Esophagus squamous epithelium (tissue), 5 donors: ENCODE results near the gene IARS2. TPM values are rescaled to one million over a fixed set of nuclear protein-coding genes. Genes with fewer than 3 reads are reported as not detected.

Source experiments
- DNase-seq: peaks from one replicate; lab custom pipeline; 2025; lab: John Stamatoyannopoulos, UW
- H3K27ac ChIP-seq, 4 donors: fragments of 200-600 bp; sonication (generic); one replicate each; pipeline ENCODE4 v1.5.1; 2016 to 2019; ENCODE audit warnings: mild to moderate bottlenecking in 1 of 4
- H3K27me3 ChIP-seq, 4 donors: fragments of 200-600 bp; sonication (generic); 1 replicate in 3 of 4; 2 replicates in 1 of 4; pipeline versions ENCODE4 v1.5.1 to v1.6.0; 2017 to 2021; ENCODE audit warnings: antibody characterized with exemption in 1 of 4
- H3K36me3 ChIP-seq, 3 donors: fragments of 200-600 bp; sonication (generic); one replicate each; pipeline ENCODE4 v1.5.1; 2016 to 2019
- H3K4me1 ChIP-seq, 3 donors: fragments of 200-600 bp; sonication (generic); one replicate each; pipeline ENCODE4 v1.5.1; 2017 to 2019
- H3K4me3 ChIP-seq, 4 donors: fragments of 200-600 bp; sonication (generic); 1 replicate in 3 of 4; 2 replicates in 1 of 4; pipeline ENCODE4 v1.5.1; 2016 to 2019; ENCODE audit warnings: mild to moderate bottlenecking in 2 of 4, moderate library complexity in 1 of 4
- H3K9me3 ChIP-seq, 3 donors: fragments of 200-600 bp; sonication (generic); one replicate each; pipeline ENCODE4 v1.5.1; 2016 to 2019
- POLR2A ChIP-seq, 4 donors: fragments of 450-650 bp; IDR thresholded peaks; one replicate each; pipeline ENCODE4 v1.6.1; 2017; ENCODE audit warnings: antibody characterized with exemption in 4 of 4, mild to moderate bottlenecking in 4 of 4, moderate library complexity in 3 of 4
- WGBS, 2 donors: methylation state at CpG; one replicate each; pipeline ENCODE4 v1.1.5; 2018; 5-methylcytosine and 5-hydroxymethylcytosine counted together
- intact Hi-C: fragments of 100-400 bp; cut with DNase I; formaldehyde crosslinking; loops from one replicate; pipeline ENCODE4 v1.15.0; 2022
- total RNA-seq, 4 donors: library from RNA; depleted of rRNA; stranded (reverse); fragments of >200 nt; gene quantifications; one replicate each; pipeline ENCODE4 v1.1.0, GENCODE V29; 2016
- TF ChIP-seq, protein P1 (sequence below), 6 experiments: fragments of 450-650 bp in 4 of 6; fragments of 200-600 bp in 2 of 6; sonication (generic) in 2 of 6; IDR thresholded peaks; one replicate each; pipeline ENCODE4 v1.5.1; 2016 to 2019; ENCODE audit warnings: antibody characterized with exemption in 6 of 6, mild to moderate bottlenecking in 4 of 6, moderate library complexity in 4 of 6
- donor health status: DM: yes; HTN: yes; CAD: no.

Gene IARS2
- total RNA-seq, 4 donors from 2014 or later = 43.6 to 85.1 (median 61.7) TPM

DNA sequence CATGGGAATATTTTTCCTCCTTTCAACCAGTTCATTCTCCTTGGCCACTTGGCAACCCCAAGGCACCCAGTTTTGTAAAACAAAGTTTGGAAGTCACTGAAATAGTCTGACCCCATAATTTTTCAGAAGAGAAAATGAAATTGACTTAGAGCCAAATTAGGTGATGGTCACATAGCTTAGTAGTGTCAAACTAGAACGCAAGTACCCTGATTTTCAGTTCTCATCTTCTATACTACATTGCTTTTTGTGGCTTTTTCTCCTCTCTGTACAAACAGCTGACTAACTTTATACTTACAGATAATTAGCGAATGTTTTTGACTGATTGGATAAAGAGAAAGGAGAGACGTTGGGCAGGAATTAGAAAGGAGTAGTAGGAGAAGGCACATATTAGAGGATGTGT lies 33.1 kb downstream of the IARS2 start:
- intact Hi-C loops = no loop called here
- no peak for DNase-seq
- Histone ChIP-seq H3K27ac (no peak overlapping the region), H3K27me3 (no peaks in the 10 kb centered on the region), H3K4me3 (no peak overlapping the region), H3K4me1 (no peaks in the 10 kb centered on the region), H3K9me3 (no peaks in the 10 kb centered on the region), H3K36me3 (peaks cover 0 to 78% (median 0%) of the 10 kb centered on the region in 3 donors)
- no peak for TF ChIP-seq POLR2A (IDR thresholded peaks at IDR 0.05)
- TF ChIP-seq, protein P1, sequence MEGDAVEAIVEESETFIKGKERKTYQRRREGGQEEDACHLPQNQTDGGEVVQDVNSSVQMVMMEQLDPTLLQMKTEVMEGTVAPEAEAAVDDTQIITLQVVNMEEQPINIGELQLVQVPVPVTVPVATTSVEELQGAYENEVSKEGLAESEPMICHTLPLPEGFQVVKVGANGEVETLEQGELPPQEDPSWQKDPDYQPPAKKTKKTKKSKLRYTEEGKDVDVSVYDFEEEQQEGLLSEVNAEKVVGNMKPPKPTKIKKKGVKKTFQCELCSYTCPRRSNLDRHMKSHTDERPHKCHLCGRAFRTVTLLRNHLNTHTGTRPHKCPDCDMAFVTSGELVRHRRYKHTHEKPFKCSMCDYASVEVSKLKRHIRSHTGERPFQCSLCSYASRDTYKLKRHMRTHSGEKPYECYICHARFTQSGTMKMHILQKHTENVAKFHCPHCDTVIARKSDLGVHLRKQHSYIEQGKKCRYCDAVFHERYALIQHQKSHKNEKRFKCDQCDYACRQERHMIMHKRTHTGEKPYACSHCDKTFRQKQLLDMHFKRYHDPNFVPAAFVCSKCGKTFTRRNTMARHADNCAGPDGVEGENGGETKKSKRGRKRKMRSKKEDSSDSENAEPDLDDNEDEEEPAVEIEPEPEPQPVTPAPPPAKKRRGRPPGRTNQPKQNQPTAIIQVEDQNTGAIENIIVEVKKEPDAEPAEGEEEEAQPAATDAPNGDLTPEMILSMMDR (IDR thresholded peaks at IDR 0.05) = no peak
- 84 to 93% methylated on average over 3 of the region's 3 CpGs for WGBS, 2 donors

DNA sequence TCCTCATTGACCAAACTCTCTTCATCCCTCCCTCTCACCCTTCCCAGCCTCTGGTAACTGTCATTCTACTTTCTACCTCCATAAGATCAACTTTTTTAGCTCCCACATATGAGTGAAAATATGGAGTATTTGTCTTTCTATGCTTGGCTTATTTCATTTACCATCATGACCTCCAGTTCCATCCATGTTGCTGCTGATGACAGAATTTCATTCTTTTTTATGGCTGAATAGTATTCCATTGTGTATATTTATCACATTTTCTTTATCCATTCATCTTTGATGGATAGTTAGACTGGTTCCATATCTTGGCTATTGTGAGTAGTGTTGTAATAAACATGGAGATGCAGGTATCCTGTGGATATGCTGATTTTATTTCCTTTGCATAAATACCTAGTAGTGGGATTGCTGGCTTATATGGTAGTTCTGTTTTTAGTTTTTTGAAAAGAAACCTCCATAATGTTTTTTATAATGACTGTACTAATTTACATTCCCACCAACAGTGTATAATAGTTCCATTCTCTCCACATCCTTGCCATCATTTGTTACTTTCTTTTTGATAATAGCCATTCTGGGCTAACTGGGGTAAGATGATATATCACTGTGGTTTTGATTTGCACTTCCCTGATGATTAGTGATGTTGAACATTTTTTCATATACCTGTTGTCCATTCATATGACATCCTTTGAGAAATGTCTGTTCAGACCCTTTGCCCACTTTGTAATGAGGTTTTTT lies 35.7 kb downstream of the IARS2 start:
- no peak for DNase-seq
- H3K4me1 ChIP-seq = no peaks in the 10 kb centered on the region
- H3K27ac ChIP-seq = no peak overlapping the region
- H3K4me3 ChIP-seq = no peak overlapping the region
- peaks cover 0 to 97% (median 0%) of the 10 kb centered on the region in 3 donors for H3K36me3 ChIP-seq
- H3K27me3 ChIP-seq = no peaks in the 10 kb centered on the region
- no peak for TF ChIP-seq POLR2A (IDR thresholded peaks at IDR 0.05)
- TF ChIP-seq, protein P1 (IDR thresholded peaks at IDR 0.05) = no peak
- intact Hi-C loops = no loop called here
- no peaks in the 10 kb centered on the region for H3K9me3 ChIP-seq

DNA sequence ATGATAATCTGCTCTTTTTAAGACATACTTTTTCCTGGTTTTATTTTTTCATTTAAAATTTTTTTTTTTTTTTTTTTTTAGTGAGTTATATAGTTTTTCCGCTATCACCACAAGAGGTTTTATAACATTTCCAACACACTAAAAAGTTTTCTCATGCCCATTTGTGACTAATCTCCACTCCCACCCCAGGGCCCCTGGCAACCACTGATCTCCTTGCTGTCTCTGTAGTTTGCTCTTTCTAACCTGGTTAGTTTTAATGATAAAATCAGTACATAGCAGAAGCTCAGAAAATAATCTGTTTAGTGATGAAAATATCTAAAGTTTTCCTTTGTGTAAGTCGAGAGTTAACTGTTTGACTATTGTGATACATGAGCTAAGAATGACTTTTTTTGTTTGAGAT lies 41.8 kb downstream of the IARS2 start:
- DNase-seq = no peak
- 87 to 92% methylated on average over 2 of the region's 2 CpGs for WGBS, 2 donors
- Histone ChIP-seq H3K27me3 (no peaks in the 10 kb centered on the region), H3K9me3 (no peaks in the 10 kb centered on the region), H3K4me1 (peaks cover 0 to 7% (median 0%) of the 10 kb centered on the region in 3 donors), H3K27ac (no peak overlapping the region), H3K36me3 (peaks cover 0 to 100% (median 16%) of the 10 kb centered on the region in 3 donors), H3K4me3 (no peak overlapping the region)
- intact Hi-C loops = no loop called here
- no peak for TF ChIP-seq POLR2A (IDR thresholded peaks at IDR 0.05)

DNA sequence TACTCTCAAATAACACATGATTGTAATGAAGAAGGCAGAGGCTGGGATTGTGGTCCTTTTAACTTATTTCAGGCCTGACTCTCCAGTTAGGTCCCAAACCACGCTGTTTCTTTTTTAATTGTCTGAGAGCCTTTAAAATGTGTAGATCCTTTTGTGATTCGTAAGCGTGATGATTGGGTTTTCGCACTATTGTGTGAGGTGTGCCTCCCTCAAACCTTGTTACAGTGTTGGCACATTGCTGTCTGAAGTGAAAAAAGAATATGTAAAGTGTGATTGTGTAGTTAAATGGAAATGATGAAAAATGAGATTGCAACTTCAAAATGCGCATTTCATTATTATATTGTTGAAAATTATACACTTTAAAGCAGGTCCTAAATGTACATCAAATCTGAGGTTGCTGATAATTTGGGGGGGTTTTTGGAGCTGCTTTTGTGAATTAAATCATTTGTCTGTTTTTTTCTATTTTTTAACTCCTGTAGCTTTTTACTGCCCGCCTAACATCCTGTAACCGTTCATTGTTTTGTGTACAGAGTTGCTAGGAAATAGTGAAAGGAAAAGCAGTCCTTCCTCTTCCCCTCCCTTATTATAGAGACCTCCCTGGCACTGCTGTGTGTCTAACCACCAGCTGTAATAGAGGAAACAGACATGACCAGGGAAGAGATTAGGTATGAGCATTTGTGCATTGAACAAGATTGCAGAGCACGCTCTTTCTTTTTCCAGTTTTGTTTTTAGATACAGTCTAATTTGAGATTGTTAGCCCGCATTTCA lies 43.3 kb downstream of the IARS2 start:
- no peak for DNase-seq
- Histone ChIP-seq H3K36me3 (peaks cover 0 to 100% (median 16%) of the 10 kb centered on the region in 3 donors), H3K27me3 (no peaks in the 10 kb centered on the region), H3K9me3 (no peaks in the 10 kb centered on the region), H3K4me1 (peaks cover 0 to 7% (median 0%) of the 10 kb centered on the region in 3 donors), H3K27ac (peak overlapping the region in 1 of 4 donors; percentile 45), H3K4me3 (no peak overlapping the region)
- intact Hi-C loops = no loop called here
- TF ChIP-seq, protein P1 (IDR thresholded peaks at IDR 0.05) = no peak
- no peak for TF ChIP-seq POLR2A (IDR thresholded peaks at IDR 0.05)
- 61 to 72% methylated on average over 9 of the region's 9 CpGs for WGBS, 2 donors

DNA sequence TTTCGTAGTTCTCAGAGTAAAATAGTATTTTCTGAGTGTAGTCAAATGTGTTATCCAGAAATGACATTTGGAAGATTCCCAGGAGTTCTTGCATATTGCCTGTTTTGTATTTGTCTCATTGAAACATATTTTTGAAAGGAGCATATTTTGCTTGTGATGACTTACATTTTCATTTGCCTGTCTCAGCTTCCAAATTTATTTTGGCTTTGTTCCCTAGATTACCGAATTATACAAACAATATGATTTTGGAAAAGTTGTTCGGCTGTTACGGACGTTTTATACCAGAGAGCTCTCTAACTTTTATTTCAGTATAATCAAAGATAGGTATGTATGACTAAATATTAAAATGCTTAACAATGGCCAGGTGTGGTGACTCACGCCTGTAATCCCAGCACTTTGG lies 46.0 kb downstream of the IARS2 start:
- H3K36me3 ChIP-seq = peaks cover 0 to 100% (median 16%) of the 10 kb centered on the region in 3 donors
- no peak overlapping the region for H3K4me3 ChIP-seq
- DNase-seq = no peak
- H3K27ac ChIP-seq = no peak overlapping the region
- WGBS, 2 donors = 72 to 80% methylated on average over 6 of the region's 6 CpGs
- H3K4me1 ChIP-seq = peaks cover 0 to 7% (median 0%) of the 10 kb centered on the region in 3 donors
- H3K9me3 ChIP-seq = no peaks in the 10 kb centered on the region
- intact Hi-C loops = no loop called here
- H3K27me3 ChIP-seq = no peaks in the 10 kb centered on the region
- TF ChIP-seq, protein P1 (IDR thresholded peaks at IDR 0.05) = no peak
- no peak for TF ChIP-seq POLR2A (IDR thresholded peaks at IDR 0.05)
